ENCODE results near the gene GLP1R. TPM values are rescaled to one million over a fixed set of nuclear protein-coding genes. Genes with fewer than 3 reads are reported as not detected.
"Not testable (repeated sequence)": the region's sequence is repeated elsewhere in the genome, so short reads cannot be mapped to it uniquely, and the experiment has no call there.

GLP1R gene
- polyA plus RNA-seq, 3 donors: 0.65 to 0.75 (median 0.71) TPM

DNA sequence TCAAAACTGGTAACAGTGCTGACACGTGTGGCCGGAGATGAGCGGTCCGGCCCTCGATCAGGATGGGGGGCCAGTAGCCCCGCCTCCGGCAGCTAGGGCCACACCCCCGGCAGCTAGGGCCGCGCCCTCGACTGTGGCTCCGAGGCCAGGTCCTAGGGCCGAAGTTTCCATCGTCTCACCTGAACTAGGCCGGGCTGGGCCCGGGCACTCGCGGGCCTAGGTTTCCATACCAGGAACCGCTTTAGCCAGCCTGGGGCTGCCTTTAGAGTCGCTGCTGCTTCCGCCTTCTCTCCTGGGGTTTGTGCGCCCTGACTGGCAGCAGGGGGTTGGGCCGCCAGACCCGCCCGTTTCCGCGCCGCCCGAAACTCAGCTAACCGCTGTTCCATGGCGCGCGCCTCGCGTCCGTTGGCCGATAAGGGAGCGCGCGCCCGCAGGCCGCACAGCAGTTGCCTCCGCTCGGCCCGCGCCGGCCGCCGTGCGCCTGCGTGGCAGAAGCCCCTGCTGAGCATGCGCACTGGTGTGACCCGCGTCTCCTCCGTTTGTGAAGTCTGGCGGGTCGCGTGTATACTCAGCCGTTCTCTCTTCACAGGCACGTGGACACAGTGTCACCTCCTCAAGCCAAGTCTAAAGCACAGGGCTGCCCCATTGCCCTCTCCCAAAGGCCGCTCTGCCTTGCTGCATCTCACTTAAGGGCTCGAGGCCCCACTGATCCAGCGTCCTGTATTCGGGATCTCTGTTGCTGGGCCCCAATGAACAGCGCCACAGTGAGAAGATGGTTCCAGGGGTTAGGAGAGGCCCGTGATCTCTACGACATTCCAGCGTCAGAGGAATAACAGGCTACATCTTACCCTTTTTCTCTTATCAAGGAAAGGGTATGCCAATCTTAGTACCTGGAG is 66.4 kb downstream of the GLP1R start, which contains the start of gene SAYSD1:
Gene SAYSD1, minus strand, starts transcription at position 483 of the 896 bp plus-strand sequence. Its CDS starts 97 bp downstream, at position 386.
- peak; percentile 72 to 88 (median 87) for DNase-seq (ENCODE audit: low read depth in 3 of 3, low spot score in 2 of 3)

DNA sequence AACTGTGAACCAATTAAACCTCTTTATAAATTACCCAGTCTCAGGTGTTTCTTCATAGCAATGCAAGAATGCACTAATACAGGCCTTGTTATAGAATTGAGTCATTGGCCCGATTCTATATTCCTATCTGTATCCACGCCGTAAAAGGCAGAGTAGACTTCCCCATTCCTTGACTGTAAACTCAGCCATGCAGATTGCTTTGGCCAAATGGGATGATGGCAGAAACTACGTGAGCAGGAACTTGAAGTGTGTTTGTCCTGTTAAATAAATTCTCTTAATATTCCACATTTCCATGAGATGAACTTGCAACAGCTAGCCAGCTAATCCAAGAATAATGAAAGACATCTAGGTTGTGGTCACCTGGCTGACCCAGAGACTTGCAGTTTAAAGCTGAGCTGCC is 70.3 kb downstream of the GLP1R start:
- no peak for DNase-seq (ENCODE audit: low read depth in 3 of 3, low spot score in 2 of 3)

DNA sequence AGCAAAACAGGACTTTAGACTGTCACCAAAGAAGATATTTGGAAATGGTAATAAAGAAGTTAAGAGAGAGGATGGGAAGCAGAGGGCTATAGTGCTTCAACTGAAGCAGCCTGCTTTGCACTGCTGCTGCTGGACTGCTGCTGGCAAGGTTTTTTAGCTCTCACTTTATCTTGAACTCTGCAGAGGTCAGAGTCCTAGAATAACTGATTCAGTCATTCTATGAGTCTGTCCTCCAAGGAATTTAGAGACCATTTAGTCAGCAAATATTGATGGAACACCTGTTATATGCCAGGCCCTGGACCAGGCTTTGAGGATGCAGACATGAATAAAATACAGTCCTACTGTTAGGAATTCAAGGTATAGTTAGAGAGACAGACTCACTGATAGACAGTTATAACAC is 75.5 kb downstream of the GLP1R start:
- DNase-seq (ENCODE audit: low read depth in 3 of 3, low spot score in 2 of 3): no peak

DNA sequence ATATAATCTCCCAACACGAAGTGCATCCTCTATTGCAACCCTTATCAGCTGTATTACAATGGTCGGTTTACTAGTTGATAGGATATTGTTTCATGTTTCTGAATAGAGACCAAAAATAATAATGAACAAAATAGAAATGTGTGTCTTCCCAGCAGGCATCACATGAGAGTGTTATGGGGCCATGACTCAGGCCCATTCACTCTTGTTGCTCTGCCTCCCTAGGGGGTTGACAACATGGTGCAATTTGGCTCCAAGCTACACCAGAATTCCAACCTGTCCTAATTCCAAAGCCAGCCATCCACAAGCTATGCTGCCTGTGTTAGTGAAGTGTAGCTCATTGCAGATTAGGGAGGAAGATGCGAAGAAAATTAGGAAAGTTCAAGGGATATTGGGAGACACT is 79.5 kb downstream of the GLP1R start:
- no peak for DNase-seq (ENCODE audit: low read depth in 3 of 3, low spot score in 2 of 3)

DNA sequence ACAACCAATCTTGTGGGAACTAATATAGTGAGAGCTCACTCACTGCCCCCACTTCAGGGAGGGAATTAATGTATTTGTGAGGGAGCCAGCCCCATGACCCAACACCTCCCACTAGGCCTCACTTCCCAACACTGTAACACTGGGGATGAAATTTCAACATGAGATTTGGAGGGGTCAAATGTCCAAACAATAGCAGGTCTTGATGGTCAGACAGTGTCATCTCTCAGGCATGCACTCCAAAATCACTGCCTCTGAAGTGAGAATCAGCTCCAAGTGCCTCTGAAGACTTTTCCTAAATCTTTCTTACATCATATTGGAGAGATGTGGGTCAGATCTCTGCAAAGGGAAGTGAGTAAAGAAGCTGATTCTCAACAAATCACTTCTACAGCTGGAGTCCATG is 80.3 kb downstream of the GLP1R start:
- DNase-seq (ENCODE audit: low read depth in 3 of 3, low spot score in 2 of 3): no peak

DNA sequence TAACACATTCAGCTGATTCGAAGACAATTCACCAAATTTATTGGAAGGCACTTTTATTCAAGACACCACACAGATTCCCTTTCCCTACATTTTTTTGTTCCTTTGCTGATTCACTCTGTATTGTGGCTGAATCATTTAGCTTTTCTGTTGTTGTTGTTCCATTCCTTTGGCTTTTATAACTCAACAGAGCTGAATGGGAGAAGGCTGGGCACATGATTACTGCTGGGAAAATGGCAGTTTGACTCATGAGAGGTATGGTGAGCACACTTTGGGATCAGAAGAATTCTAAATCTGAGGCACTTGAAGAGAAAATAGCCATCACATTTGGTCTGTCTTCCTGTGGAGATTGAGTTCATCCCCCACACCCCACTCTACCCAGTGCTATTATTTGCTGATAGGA is 82.1 kb downstream of the GLP1R start:
- DNase-seq (ENCODE audit: low read depth in 3 of 3, low spot score in 2 of 3): no peak

DNA sequence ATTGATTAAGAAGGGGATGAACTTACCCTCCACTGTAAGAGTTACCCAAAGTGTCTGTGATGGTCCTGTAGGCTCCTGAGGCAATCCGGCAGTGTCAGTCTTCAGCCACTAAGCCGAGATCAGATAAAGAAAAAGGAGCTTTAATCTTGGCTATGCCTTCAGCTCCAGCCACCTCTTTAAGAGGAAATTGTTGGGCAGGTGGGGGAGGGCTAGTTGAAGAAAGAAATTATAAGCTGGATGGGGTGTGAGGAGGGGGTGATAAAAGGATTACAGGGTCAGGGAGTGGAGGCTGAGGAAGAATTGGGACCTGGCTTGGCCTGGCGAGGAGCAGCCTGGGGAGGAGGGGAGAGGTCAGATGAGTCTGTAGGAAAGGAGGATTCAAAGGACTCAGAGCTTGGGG is 86.2 kb downstream of the GLP1R start:
- not testable (repeated sequence) for DNase-seq (ENCODE audit: low read depth in 3 of 3, low spot score in 2 of 3)

DNA sequence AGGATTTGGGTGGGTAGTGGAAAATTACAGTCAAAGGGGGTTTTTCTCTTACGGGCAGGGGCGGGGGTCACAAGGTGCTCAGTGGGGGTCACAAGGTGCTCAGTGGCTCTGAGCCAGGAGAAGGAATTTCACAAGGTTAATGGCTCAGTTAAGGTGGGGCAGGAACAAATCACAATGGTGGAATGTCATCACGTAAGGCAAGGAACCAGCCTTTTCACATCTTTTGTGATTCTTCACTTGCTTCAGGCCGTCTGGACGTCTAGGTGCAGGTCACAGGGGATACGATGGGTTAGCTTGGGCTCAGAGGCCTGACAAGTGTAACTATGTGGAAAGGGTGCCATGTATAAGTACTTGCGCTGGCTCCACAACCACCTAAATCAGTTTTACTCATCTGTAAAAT is 87.6 kb downstream of the GLP1R start:
- not testable (repeated sequence) for DNase-seq (ENCODE audit: low read depth in 3 of 3, low spot score in 2 of 3)

DNA sequence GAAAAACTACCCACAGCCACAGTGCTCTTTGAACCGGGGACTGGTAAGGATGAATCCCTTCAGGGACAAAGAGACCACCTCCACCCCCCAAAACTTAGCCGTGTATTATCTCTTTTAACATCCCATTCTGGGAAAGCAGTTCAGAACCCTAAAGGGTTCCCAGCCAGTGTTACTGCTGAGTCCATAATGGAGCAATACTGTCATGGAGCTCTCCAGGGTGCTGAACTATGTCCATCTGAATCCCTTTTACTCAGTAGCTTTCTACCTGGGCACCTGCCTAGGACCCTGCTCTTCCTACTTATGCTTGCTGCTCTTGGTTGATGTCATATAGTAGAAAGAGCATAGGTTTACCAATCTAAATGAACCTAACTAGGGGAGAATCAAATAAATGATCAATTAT is 88.7 kb downstream of the GLP1R start:
- peak; percentile 53 to 63 (median 55) for DNase-seq (ENCODE audit: low read depth in 3 of 3, low spot score in 2 of 3)

Other genes starting within 250 kb of the GLP1R start
- gene SAYSD1, start 66.4 kb downstream of the GLP1R start, polyA plus RNA-seq (ENCODE audit: insufficient read length in 3 of 3): 10 to 100 TPM; 20.4 to 22.2 (median 21.8) TPM
- gene KCNK5, start 180.7 kb downstream of the GLP1R start, polyA plus RNA-seq (ENCODE audit: insufficient read length in 3 of 3): 10 to 100 TPM in 1 of 3 donors, 1 to 10 TPM in 2; 9.0 to 11.9 (median 9.3) TPM